Upper lobe of left lung (tissue), 6 donors: ENCODE data around the gene ZCCHC7. TPM values are rescaled to one million over a fixed set of nuclear protein-coding genes. Genes with fewer than 3 reads are reported as not detected.
"Not testable (repeated sequence)": the region's sequence is repeated elsewhere in the genome, so short reads cannot be mapped to it uniquely, and the experiment has no call there.

ENCODE experiments used
- ATAC-seq, 2 donors: fragments of 200-7000 bp; cut with Tn5 transposase; one replicate each; pipeline ENCODE4 v1.9.1; 2022; ENCODE audit warnings: mild to moderate bottlenecking in 2 of 2, moderate library complexity in 2 of 2; ENCODE audit not compliant: low FRiP score in 2 of 2
- DNase-seq, 2 donors: peaks; one replicate each; pipeline ENCODE4 v3.0.0-alpha.2; 2019 to 2020
- H3K27ac ChIP-seq, 4 donors: fragments of 200-600 bp; sonication (generic); one replicate each; pipeline ENCODE4 v1.5.1; 2016 to 2019
- H3K27me3 ChIP-seq, 4 donors: fragments of 200-600 bp; sonication (generic); one replicate each; pipeline ENCODE4 v1.5.1; 2017 to 2019
- H3K36me3 ChIP-seq, 4 donors: fragments of 200-600 bp; sonication (generic); one replicate each; pipeline ENCODE4 v1.5.1; 2016 to 2019
- H3K4me1 ChIP-seq, 4 donors: fragments of 200-600 bp; sonication (generic); one replicate each; pipeline ENCODE4 v1.5.1; 2018 to 2019
- H3K4me3 ChIP-seq, 4 donors: fragments of 200-600 bp; sonication (generic); one replicate each; pipeline ENCODE4 v1.5.1; 2017 to 2019; ENCODE audit warnings: mild to moderate bottlenecking in 2 of 4, moderate library complexity in 1 of 4
- H3K9me3 ChIP-seq, 4 donors: fragments of 200-600 bp; sonication (generic); one replicate each; pipeline ENCODE4 v1.5.1; 2018 to 2019
- EP300 ChIP-seq, 4 donors: sonication (generic); formaldehyde crosslinking; IDR thresholded peaks; one replicate each; pipeline ENCODE4 v1.5.1; 2017; ENCODE audit warnings: antibody characterized with exemption in 4 of 4, control low read depth in 2 of 4
- POLR2A ChIP-seq, 4 donors: fragments of 450-650 bp; IDR thresholded peaks; one replicate each; pipeline ENCODE4 v1.5.1; 2016 to 2017; ENCODE audit warnings: antibody characterized with exemption in 4 of 4, mild to moderate bottlenecking in 2 of 4
- POLR2AphosphoS5 ChIP-seq, 2 donors: sonication (generic); formaldehyde crosslinking; IDR thresholded peaks; one replicate each; pipeline ENCODE4 v1.5.1; 2017; ENCODE audit warnings: antibody characterized with exemption in 2 of 2
- WGBS, 2 donors: methylation state at CpG; one replicate each; pipeline ENCODE4 v1.1.5; 2017 to 2018; 5-methylcytosine and 5-hydroxymethylcytosine counted together
- total RNA-seq, 6 donors: library from RNA; depleted of rRNA in 4 of 6; stranded (reverse); fragments of >200 nt in 4 of 6; gene quantifications; one replicate each; pipeline versions ENCODE4 v1.1.0 to v1.2.1, GENCODE V29; 2016 to 2021
- TF ChIP-seq, protein P1 (sequence below), 6 experiments: fragments of 450-650 bp in 4 of 6; fragments of 200-600 bp in 2 of 6; sonication (generic) in 2 of 6; IDR thresholded peaks; one replicate each; pipeline ENCODE4 v1.5.1; 2016 to 2019; ENCODE audit warnings: antibody characterized with exemption in 6 of 6
- donor health status: DM: no; HTN: no; CAD: no; lungs with moderate emphysema.
- donor health status: DM: no; HTN: yes; CAD: no; lungs with severe emphysema.

ZCCHC7 gene
- total RNA-seq, 6 donors from 2014 or later = 11.1 to 44.0 (median 18.7) TPM

DNA sequence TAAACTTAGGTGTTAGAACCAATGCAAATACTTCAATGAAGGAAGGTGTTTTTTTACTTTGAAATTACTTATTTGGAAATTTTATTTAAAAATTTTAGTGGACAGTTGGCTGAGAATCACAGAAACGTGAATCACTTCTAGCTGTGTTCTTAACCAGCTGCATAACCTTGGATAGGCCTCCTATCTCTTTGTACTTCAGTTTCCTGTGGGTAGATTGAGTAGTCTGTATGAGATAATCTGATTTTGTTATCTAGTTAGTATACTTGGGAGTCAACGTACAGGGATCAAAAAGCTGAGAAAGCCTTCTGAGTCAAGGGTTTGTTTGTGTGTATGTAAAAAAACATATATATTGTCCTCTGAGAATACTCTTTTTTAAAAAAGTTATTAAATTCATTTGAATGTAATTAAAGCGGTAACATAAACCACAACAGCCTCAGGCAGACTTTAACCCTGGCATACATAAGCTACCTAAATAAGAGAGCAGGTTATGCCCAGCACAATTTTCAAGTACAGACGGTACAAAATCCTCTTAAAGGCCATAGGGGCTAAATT, 38.1 kb upstream of the ZCCHC7 start:
- Histone ChIP-seq H3K27ac (no peak overlapping the region), H3K4me3 (no peak overlapping the region), H3K9me3 (peaks cover 0 to 6% (median 0%) of the 10 kb centered on the region in 4 donors), H3K27me3 (no peaks in the 10 kb centered on the region), H3K36me3 (peaks cover 0 to 9% (median 4%) of the 10 kb centered on the region in 4 donors), H3K4me1 (peaks cover 7 to 22% (median 11%) of the 10 kb centered on the region in 4 donors)
- DNase-seq (no peak), ATAC-seq (no peak)
- WGBS, 2 donors = 85 to 88% methylated on average over 4 of the region's 4 CpGs
- TF ChIP-seq, protein P1, sequence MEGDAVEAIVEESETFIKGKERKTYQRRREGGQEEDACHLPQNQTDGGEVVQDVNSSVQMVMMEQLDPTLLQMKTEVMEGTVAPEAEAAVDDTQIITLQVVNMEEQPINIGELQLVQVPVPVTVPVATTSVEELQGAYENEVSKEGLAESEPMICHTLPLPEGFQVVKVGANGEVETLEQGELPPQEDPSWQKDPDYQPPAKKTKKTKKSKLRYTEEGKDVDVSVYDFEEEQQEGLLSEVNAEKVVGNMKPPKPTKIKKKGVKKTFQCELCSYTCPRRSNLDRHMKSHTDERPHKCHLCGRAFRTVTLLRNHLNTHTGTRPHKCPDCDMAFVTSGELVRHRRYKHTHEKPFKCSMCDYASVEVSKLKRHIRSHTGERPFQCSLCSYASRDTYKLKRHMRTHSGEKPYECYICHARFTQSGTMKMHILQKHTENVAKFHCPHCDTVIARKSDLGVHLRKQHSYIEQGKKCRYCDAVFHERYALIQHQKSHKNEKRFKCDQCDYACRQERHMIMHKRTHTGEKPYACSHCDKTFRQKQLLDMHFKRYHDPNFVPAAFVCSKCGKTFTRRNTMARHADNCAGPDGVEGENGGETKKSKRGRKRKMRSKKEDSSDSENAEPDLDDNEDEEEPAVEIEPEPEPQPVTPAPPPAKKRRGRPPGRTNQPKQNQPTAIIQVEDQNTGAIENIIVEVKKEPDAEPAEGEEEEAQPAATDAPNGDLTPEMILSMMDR (IDR thresholded peaks at IDR 0.05) = no peak
- TF ChIP-seq POLR2AphosphoS5 (IDR thresholded peaks at IDR 0.05) (no peak), POLR2A (IDR thresholded peaks at IDR 0.05) (no peak), EP300 (IDR thresholded peaks at IDR 0.05) (no peak)

DNA sequence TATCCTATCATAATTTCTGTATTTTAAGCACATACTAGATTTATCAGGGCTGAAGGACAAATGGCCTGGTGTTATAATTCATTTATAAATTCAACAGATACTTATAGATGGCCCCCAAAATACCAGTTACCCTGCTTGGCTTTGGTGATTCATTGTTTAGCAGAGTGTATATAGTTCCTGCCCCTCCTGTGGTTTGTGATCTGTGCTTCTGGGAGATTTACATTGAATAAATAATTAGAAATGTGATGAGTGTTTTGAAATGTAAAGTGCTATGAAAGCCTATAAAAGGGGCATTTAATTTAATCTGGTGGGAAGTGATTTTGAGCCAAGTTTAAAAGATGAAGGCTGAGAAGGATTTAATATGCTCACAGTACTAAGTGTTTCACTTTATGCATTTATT, 36.7 kb upstream of the ZCCHC7 start:
- Histone ChIP-seq H3K4me3 (no peak overlapping the region), H3K36me3 (peaks cover 0 to 22% (median 9%) of the 10 kb centered on the region in 4 donors), H3K27ac (no peak overlapping the region), H3K27me3 (no peaks in the 10 kb centered on the region), H3K9me3 (peaks cover 0 to 6% (median 0%) of the 10 kb centered on the region in 4 donors), H3K4me1 (peaks cover 7 to 22% (median 11%) of the 10 kb centered on the region in 4 donors)
- no peak for TF ChIP-seq POLR2A (IDR thresholded peaks at IDR 0.05)
- TF ChIP-seq, protein P1 (IDR thresholded peaks at IDR 0.05) = no peak
- no peak for TF ChIP-seq POLR2AphosphoS5 (IDR thresholded peaks at IDR 0.05)
- no peak for TF ChIP-seq EP300 (IDR thresholded peaks at IDR 0.05)
- DNase-seq (no peak), ATAC-seq (no peak)

DNA sequence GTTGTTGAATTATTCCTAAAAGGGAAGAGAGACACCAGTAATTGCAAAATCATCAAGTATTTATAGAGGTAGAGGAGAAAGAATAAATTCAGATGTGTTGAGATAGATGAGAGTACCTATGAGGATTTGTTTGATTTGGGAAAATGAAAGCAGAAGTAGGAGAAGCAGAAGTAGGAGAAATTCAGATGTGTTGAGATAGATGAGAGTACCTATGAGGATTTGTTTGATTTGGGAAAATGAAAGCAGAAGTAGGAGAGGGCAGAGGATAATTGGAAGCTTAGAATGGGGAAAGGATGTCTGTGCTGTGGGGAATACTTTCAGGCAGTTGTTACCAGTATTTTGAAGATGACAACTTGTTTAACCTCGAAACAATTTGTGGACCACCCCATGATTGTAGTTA, 35.1 kb upstream of the ZCCHC7 start:
- Histone ChIP-seq H3K36me3 (peaks cover 0 to 32% (median 9%) of the 10 kb centered on the region in 4 donors), H3K4me3 (no peak overlapping the region), H3K27ac (no peak overlapping the region), H3K9me3 (no peaks in the 10 kb centered on the region), H3K27me3 (no peaks in the 10 kb centered on the region), H3K4me1 (peaks cover 4 to 15% (median 7%) of the 10 kb centered on the region in 4 donors)
- no peak for ATAC-seq
- no peak for DNase-seq
- whole genome bisulfite sequencing, 2 donors = 88 to 92% methylated on average over 1 of the region's 1 CpG
- no peak for TF ChIP-seq POLR2AphosphoS5 (IDR thresholded peaks at IDR 0.05)
- TF ChIP-seq EP300 (IDR thresholded peaks at IDR 0.05) = no peak
- no peak for TF ChIP-seq POLR2A (IDR thresholded peaks at IDR 0.05)
- TF ChIP-seq, protein P1 (IDR thresholded peaks at IDR 0.05) = no peak

DNA sequence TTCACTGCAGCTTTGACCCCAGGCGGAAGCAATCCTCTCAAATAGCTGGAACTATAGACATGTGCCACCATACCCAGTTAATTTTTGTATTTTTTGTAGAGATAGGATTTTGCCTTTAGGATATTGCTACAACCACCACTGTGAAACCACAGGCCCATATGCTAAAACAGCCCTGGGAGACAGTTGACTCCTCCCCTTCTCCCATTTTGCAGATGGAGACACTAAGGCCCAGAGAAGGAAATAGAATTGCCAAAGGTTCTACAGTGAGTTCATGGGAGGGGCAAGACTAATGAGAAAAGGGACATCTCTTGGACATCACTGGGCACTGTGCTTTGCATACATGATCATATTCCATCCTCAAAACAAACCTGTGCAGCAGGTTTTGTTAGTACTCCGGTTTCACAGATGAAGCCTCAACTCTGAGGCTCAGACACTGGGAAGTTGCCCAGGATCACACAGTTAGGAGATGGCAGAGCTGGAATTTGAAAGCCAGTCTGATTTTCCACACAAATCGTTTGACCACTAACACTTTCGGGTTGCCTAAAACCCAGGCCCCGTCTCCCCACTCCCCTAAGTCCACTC, 27.6 kb upstream of the ZCCHC7 start:
- H3K27ac ChIP-seq, H3K4me3 ChIP-seq, ATAC-seq, DNase-seq, H3K27me3 ChIP-seq, H3K9me3 ChIP-seq, H3K4me1 ChIP-seq: not testable (repeated sequence)
- WGBS, 2 donors = 96 to 100% methylated on average over 1 to 4 of the region's 5 CpGs
- peaks cover 0 to 18% (median 2%) of the 10 kb centered on the region in 4 donors for H3K36me3 ChIP-seq

DNA sequence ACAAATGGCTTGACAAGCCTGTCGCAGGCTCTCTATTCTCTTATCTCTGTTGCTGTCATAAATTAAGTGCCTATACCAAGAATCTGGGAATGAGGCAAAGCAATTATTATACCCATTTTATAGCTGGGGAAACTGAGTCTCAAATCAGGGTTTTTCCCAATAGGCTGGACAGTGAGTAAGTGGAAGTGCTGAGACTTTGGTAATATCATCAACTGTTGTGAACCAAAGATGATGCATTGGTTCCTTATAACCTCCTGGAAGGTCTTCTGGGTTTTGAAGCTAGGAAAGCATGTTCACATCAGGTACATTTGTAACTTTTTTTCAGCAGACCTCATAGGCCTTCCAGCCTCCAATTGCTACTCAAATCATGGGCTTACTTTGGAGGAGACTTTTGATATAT, 25.6 kb upstream of the ZCCHC7 start:
- H3K27ac ChIP-seq = no peak overlapping the region
- TF ChIP-seq, protein P1 (IDR thresholded peaks at IDR 0.05) = no peak
- TF ChIP-seq EP300 (IDR thresholded peaks at IDR 0.05) = no peak
- TF ChIP-seq POLR2A (IDR thresholded peaks at IDR 0.05) = no peak
- no peak for TF ChIP-seq POLR2AphosphoS5 (IDR thresholded peaks at IDR 0.05)
- ATAC-seq (no peak), DNase-seq (no peak)
- H3K27me3 ChIP-seq = no peaks in the 10 kb centered on the region
- no peak overlapping the region for H3K4me3 ChIP-seq
- no peaks in the 10 kb centered on the region for H3K9me3 ChIP-seq
- H3K4me1 ChIP-seq = no peaks in the 10 kb centered on the region
- WGBS, 2 donors = 76 to 95% methylated on average over 1 of the region's 1 CpG
- H3K36me3 ChIP-seq = no peaks in the 10 kb centered on the region
